SK-N-SH (cell line): ENCODE results near the gene MBNL1.

Source experiments
- CTCF ChIP-seq: fragments of 200-600 bp; sonication (generic); IDR thresholded peaks from 2 replicates; pipeline ENCODE4 v1.6.1; 2017; ENCODE audit warnings: antibody characterized with exemption, mild to moderate bottlenecking, moderate library complexity
- IRF3 ChIP-seq: fragments of 150-350 bp; IDR thresholded peaks from 2 replicates; pipeline ENCODE4 v1.6.1; 2016; ENCODE audit warnings: mild to moderate bottlenecking, low read depth, low read length
- JUND ChIP-seq: IDR thresholded peaks from 2 replicates; pipeline ENCODE4 v1.4.0; 2012
- RFX5 ChIP-seq: IDR thresholded peaks from 2 replicates; pipeline ENCODE4 v1.6.1; 2012; ENCODE audit warnings: mild to moderate bottlenecking, improper control_type of control experiment, low read length
- TAF1 ChIP-seq: IDR thresholded peaks from 2 replicates; pipeline ENCODE4 v1.6.1; 2012; ENCODE audit warnings: low read depth, mild to moderate bottlenecking, low read length, moderate library complexity, borderline replicate concordance

- TF ChIP-seq CTCF (no peak), IRF3 (no peak), RFX5 (no peak), JUND (no peak), TAF1 (no peak)
Measured at GRCh38 chr3:152308475-152308844, 39.7 kb downstream of the MBNL1 start.
